GM12878 (cell line): Measurements from ENCODE around the gene GINS1. TPM values are rescaled to one million over a fixed set of nuclear protein-coding genes. Genes with fewer than 3 reads are reported as not detected.

Source experiments
- ATAC-seq: fragments of 200-7000 bp; cut with Tn5 transposase; 3 replicates; pipeline ENCODE4 v1.9.1; 2020; ENCODE audit warnings: mild to moderate bottlenecking, moderate library complexity
- BruUV-seq: library from RNA; stranded (reverse); fragments of 400-500 nt; replicated peaks from 2 replicates; lab custom pipeline; 2021; lab: Mats Ljungman, UMichigan
- CTCF ChIA-PET: fragments of 300-600 bp; sonication (Branson Sonifier 250); formaldehyde crosslinking; extraction: SDS; loops from one replicate; lab custom pipeline; 2021; ENCODE audit warnings: inconsistent platforms; lab: Yijun Ruan, JAX
- POLR2A ChIA-PET: fragments of 350-600 bp; formaldehyde crosslinking; extraction: SDS; loops from one replicate; lab custom pipeline; 2021; ENCODE audit warnings: inconsistent platforms; lab: Charles Lee
- RAD21 ChIA-PET: fragments of 300-600 bp; sonication (Branson Sonifier 250); formaldehyde crosslinking; loops from one replicate; lab custom pipeline; 2023; ENCODE audit warnings: antibody characterized with exemption; ENCODE audit not compliant: unreplicated experiment; lab: Charles Lee
- SMC1A ChIA-PET: fragments of 300-600 bp; sonication (Branson Sonifier 250); formaldehyde crosslinking; loops from one replicate; lab custom pipeline; 2023; ENCODE audit not compliant: unreplicated experiment, uncharacterized antibody; lab: Charles Lee
- DNase-seq: peaks from one replicate; pipeline ENCODE4 v3.0.0-alpha.2; 2011; ENCODE audit warnings: low read depth, low spot score
- FAIRE-seq: peaks from 3 replicates; lab custom pipeline; 2011; peaks lifted over from hg19 to GRCh38; lab: Jason Lieb, UNC
- H2AFZ ChIP-seq: 2 replicates; pipeline ENCODE4 v1.6.0; 2011; ENCODE audit warnings: low read depth, low read length, control low read depth; ENCODE audit not compliant: control insufficient read depth
- H3K27ac ChIP-seq: 2 replicates; pipeline ENCODE4 v1.5.1; 2011; ENCODE audit warnings: control low read depth; ENCODE audit not compliant: control insufficient read depth, insufficient read depth
- H3K27me3 ChIP-seq, 2 experiments: replicated peaks in 1 of 2; 2 replicates each; pipeline versions ENCODE4 v1.6.0 to v1.6.1; 2011; ENCODE audit warnings: low read length in 1 of 2; ENCODE audit not compliant: control insufficient read depth in 2 of 2, insufficient read depth in 2 of 2
- H3K36me3 ChIP-seq, 2 experiments: 2 replicates each; pipeline ENCODE4 v1.5.1; 2011; ENCODE audit warnings: low read length in 1 of 2; ENCODE audit not compliant: control insufficient read depth in 2 of 2, insufficient read depth in 2 of 2
- H3K4me1 ChIP-seq: 2 replicates; pipeline ENCODE4 v1.6.1; 2011; ENCODE audit warnings: mild to moderate bottlenecking, low read length, moderate library complexity, mixed read lengths; ENCODE audit not compliant: control insufficient read depth, insufficient read depth
- H3K4me2 ChIP-seq: 2 replicates; pipeline ENCODE4 v1.6.0; 2011; ENCODE audit warnings: control low read depth; ENCODE audit not compliant: control insufficient read depth, insufficient read depth
- H3K4me3 ChIP-seq: fragments of 200-600 bp; sonication (generic); 2 replicates; pipeline ENCODE4 v1.5.1; 2016
- H3K79me2 ChIP-seq: 2 replicates; pipeline ENCODE4 v1.6.0; 2011; ENCODE audit warnings: low read length; ENCODE audit not compliant: control insufficient read depth, insufficient read depth
- H3K9ac ChIP-seq: 2 replicates; pipeline ENCODE4 v1.8.0; 2011; ENCODE audit warnings: low read length, control low read depth, mixed read lengths; ENCODE audit not compliant: control insufficient read depth, insufficient read depth
- H3K9me3 ChIP-seq: replicated peaks from 3 replicates; pipeline ENCODE4 v1.5.1; 2011; ENCODE audit warnings: mild to moderate bottlenecking, low read length; ENCODE audit not compliant: control insufficient read depth, insufficient read depth
- H4K20me1 ChIP-seq: 2 replicates; pipeline ENCODE4 v1.6.0; 2011; ENCODE audit not compliant: control insufficient read depth, insufficient read depth
- ATF7 ChIP-seq: fragments of 450-650 bp; IDR thresholded peaks from 2 replicates; pipeline ENCODE4 v1.6.1; 2016; ENCODE audit warnings: low read depth, mild to moderate bottlenecking
- BCL11A ChIP-seq: IDR thresholded peaks from 2 replicates; pipeline ENCODE4 v1.6.1; 2011; ENCODE audit warnings: low read depth, low read length
- IKZF2 ChIP-seq, 2 experiments: fragments of 450-650 bp; IDR thresholded peaks; 2 replicates each; pipeline ENCODE4 v1.6.1; 2017; ENCODE audit warnings: mild to moderate bottlenecking in 2 of 2, moderate library complexity in 2 of 2
- JUND ChIP-seq: IDR thresholded peaks from 2 replicates; pipeline ENCODE4 v1.6.1; 2012; ENCODE audit warnings: low read depth, mild to moderate bottlenecking, low read length, improper control_type of control experiment, moderate library complexity
- KDM1A ChIP-seq: fragments of 200-600 bp; sonication (generic); IDR thresholded peaks from 2 replicates; pipeline ENCODE4 v1.6.1; 2016; ENCODE audit warnings: borderline replicate concordance
- NBN ChIP-seq: fragments of 450-650 bp; IDR thresholded peaks from 2 replicates; pipeline ENCODE4 v1.6.1; 2016
- NR2C2 ChIP-seq: IDR thresholded peaks from 2 replicates; pipeline ENCODE4 v1.6.1; 2011; ENCODE audit warnings: borderline replicate concordance, low read depth; ENCODE audit not compliant: control insufficient read depth, insufficient read length
- RFX5 ChIP-seq: IDR thresholded peaks from 2 replicates; pipeline ENCODE4 v1.6.1; 2011; ENCODE audit warnings: low read depth, low read length, improper control_type of control experiment
- RUNX3 ChIP-seq: IDR thresholded peaks from 2 replicates; pipeline ENCODE4 v1.6.1; 2012; ENCODE audit warnings: low read length, inconsistent platforms
- SREBF2 ChIP-seq: IDR thresholded peaks from 2 replicates; pipeline ENCODE4 v1.6.1; 2012; ENCODE audit warnings: mild to moderate bottlenecking, low read length
- YY1 ChIP-seq: IDR thresholded peaks from 2 replicates; pipeline ENCODE4 v1.6.1; 2011; ENCODE audit warnings: low read depth, mild to moderate bottlenecking, low read length
- ZNF274 ChIP-seq: IDR thresholded peaks from one replicate; pipeline ENCODE4 v1.8.0; 2011; ENCODE audit not compliant: insufficient read length, insufficient read depth
- WGBS: methylation state at CpG from one replicate; pipeline ENCODE4 v1.1.6; 2016; ENCODE audit warnings: low lambda C conversion rate; ENCODE audit not compliant: insufficient replicate concordance, insufficient coverage; ENCODE audit errors: missing lambda C conversion rate; 5-methylcytosine and 5-hydroxymethylcytosine counted together
- in situ Hi-C: fragments of 300-500 bp; cut with MboI; formaldehyde crosslinking; loops from 9 replicates; pipeline ENCODE4 v1.14.3; 2018; ENCODE audit warnings: mixed read lengths
- intact Hi-C: fragments of 100-400 bp; cut with micrococcal nuclease; formaldehyde crosslinking; loops from one replicate; pipeline ENCODE4 v1.14.2; 2022; ENCODE audit not compliant: unreplicated experiment
- polyA plus RNA-seq, 11 experiments: library from polyadenylated mRNA; depleted of rRNA in 4 of 11; unstranded in 6 of 11; stranded (reverse) in 5 of 11; fragments of >200 nt; fragmentation: Nextera tagmentation in 4 of 11; fragmentation: Illumina TruSeq in 1 of 11; extraction: Ambion mirVana in 4 of 11; extraction: Trizol in 1 of 11; gene quantifications; 1 replicate in 1 of 11; 2 replicates in 10 of 11; pipeline versions ENCODE4 v1.2.1 to v1.2.3, GENCODE V29; 2011 to 2016; ENCODE audit warnings: inconsistent platforms in 2 of 11, missing spikeins in 2 of 11, low read depth in 1 of 11
- total RNA-seq, 4 experiments: library from RNA; depleted of rRNA in 3 of 4; stranded (reverse); fragments of >200 nt in 3 of 4; fragmentation: Illumina TruSeq in 1 of 4; extraction: Trizol in 1 of 4; gene quantifications; 2 replicates each; pipeline versions ENCODE4 v1.2.1 to v1.2.3, GENCODE V29; 2013 to 2021
- TF ChIP-seq, protein P1 (sequence below): IDR thresholded peaks from 2 replicates; pipeline ENCODE4 v1.6.1; 2011; ENCODE audit warnings: borderline replicate concordance, low read depth, mild to moderate bottlenecking, moderate library complexity, low read length; ENCODE audit not compliant: insufficient read depth, poor library complexity, severe bottlenecking

The GINS1 gene
- total and polyA plus RNA-seq, 10 of the 15 experiments (the other 5 are each of a cell fraction or from before 2014, with no cell fraction given): 13.0 to 44.6 (median 30.3) TPM

DNA sequence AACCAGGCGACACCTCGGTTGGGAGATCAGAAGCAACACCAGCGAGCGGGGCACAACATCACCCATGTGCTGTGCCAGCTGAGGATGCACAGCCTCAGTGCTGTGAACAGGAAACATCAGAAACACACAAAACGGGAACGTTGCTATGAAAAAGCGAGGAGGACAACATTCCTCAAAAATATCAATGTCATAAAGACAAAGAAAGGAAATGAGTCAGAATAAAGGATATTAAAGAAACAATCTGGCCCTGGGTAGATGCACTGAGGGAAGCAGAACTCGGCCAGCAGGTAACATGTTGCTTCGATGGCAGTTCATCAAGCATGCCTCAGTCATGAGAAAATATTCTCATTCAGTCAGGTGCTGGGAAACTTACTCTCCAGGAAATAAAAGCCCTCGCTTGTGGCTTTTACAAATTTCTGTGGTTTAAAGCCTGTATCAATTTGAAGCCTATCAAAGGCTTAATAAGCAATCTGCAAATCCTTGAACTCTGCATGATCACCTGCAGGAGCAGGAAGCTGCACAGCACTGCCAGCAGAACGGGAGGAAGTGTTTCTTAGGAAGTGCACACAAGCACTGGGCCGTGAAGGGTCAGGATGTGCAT is 77.5 kb downstream of the GINS1 start (continued):
- TF ChIP-seq NR2C2 (no peak), KDM1A (no peak), NBN (no peak), ZNF274 (no peak)
- TF ChIP-seq, all 136 proteins: peak for 0

DNA sequence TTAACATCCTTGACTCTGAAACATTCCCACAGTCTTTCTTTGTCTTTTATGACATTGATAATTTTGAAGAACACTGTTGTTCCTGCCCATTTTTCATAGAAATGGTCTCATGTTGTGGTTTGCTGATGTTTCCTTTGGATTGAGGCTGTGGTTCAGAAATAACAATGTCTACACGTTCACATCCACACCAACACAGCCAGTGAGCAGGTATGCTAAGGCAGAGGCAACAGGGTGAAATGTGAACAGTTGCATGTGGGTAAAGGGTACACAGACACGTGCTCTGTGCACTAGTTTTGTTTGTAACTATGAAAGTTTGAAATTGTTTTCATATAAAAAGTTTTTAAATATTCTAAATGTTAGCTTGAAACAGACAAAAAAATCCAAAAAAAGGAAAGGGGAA is 78.4 kb downstream of the GINS1 start:
- no peak overlapping the region for H3K9ac ChIP-seq
- RAD21 ChIA-PET: no interaction called here
- DNase-seq: no peak
- H2AFZ ChIP-seq: no peak overlapping the region
- no peak overlapping the region for H3K27ac ChIP-seq
- in situ Hi-C loops (no loop called here), intact Hi-C loops (no loop called here)
- H3K27me3 ChIP-seq: no peaks in the 10 kb centered on the region; a peak in 1 of 4 replicates
- no TSS peak for BruUV-seq
- CTCF ChIA-PET: no interaction called here
- H3K79me2 ChIP-seq: no peaks in the 10 kb centered on the region
- no peaks in the 10 kb centered on the region for H4K20me1 ChIP-seq
- WGBS: 5% methylated on average over 2 of the region's 2 CpGs
- H3K4me1 ChIP-seq: no peaks in the 10 kb centered on the region
- FAIRE-seq: no peak
- H3K9me3 ChIP-seq: no peaks in the 10 kb centered on the region
- no peak overlapping the region for H3K4me3 ChIP-seq
- TF ChIP-seq SREBF2: no peak
- TF ChIP-seq ATF7: no peak
- TF ChIP-seq, protein P1, sequence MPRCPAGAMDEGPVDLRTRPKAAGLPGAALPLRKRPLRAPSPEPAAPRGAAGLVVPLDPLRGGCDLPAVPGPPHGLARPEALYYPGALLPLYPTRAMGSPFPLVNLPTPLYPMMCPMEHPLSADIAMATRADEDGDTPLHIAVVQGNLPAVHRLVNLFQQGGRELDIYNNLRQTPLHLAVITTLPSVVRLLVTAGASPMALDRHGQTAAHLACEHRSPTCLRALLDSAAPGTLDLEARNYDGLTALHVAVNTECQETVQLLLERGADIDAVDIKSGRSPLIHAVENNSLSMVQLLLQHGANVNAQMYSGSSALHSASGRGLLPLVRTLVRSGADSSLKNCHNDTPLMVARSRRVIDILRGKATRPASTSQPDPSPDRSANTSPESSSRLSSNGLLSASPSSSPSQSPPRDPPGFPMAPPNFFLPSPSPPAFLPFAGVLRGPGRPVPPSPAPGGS: no peak
- no peak for TF ChIP-seq JUND
- TF ChIP-seq YY1: no peak
- no peak for TF ChIP-seq RUNX3
- TF ChIP-seq IKZF2 (IDR thresholded peaks at IDR 0.05): no peak
- no peak for TF ChIP-seq BCL11A
- TF ChIP-seq RFX5: no peak
- H3K36me3 ChIP-seq: no peaks in the 10 kb centered on the region
- no peak overlapping the region for H3K4me2 ChIP-seq
- no peak for ATAC-seq
- SMC1A ChIA-PET: no interaction called here
- POLR2A ChIA-PET: no interaction called here
